H9 (cell line): ENCODE measurements around the gene RBM18. TPM values are rescaled to one million over a fixed set of nuclear protein-coding genes. Genes with fewer than 3 reads are reported as not detected.

Experiments used
- DNase-seq: peaks from one replicate; pipeline ENCODE4 v3.0.0-alpha.2; 2017
- H2AFZ ChIP-seq: one replicate; pipeline ENCODE4 v1.6.1; 2013; ENCODE audit warnings: mild to moderate bottlenecking, low read length, control low read depth, moderate library complexity
- H2AK5ac ChIP-seq: 2 replicates; pipeline ENCODE4 v1.6.1; 2013; ENCODE audit warnings: low read length, control low read depth, mixed read lengths; ENCODE audit not compliant: insufficient read length
- H2BK120ac ChIP-seq: one replicate; pipeline ENCODE4 v1.6.1; 2013; ENCODE audit warnings: low read depth, mild to moderate bottlenecking, low read length, control low read depth, inconsistent platforms; ENCODE audit not compliant: poor library complexity, severe bottlenecking
- H2BK12ac ChIP-seq: 2 replicates; pipeline ENCODE4 v1.6.1; 2013; ENCODE audit warnings: low read length, control low read depth, mixed read lengths, low read depth; ENCODE audit not compliant: insufficient read length
- H2BK15ac ChIP-seq: 2 replicates; pipeline ENCODE4 v1.6.1; 2013; ENCODE audit warnings: low read depth, low read length, control low read depth
- H2BK20ac ChIP-seq: one replicate; pipeline ENCODE4 v1.6.1; 2013; ENCODE audit warnings: low read depth, mild to moderate bottlenecking, low read length, control low read depth, inconsistent platforms; ENCODE audit not compliant: poor library complexity, severe bottlenecking
- H2BK5ac ChIP-seq: 2 replicates; pipeline ENCODE4 v1.6.1; 2013; ENCODE audit warnings: low read length, control low read depth, mixed read lengths; ENCODE audit not compliant: insufficient read length
- H3K14ac ChIP-seq: 2 replicates; pipeline ENCODE4 v1.6.1; 2013; ENCODE audit warnings: low read length, control low read depth; ENCODE audit not compliant: insufficient read depth
- H3K18ac ChIP-seq: 2 replicates; pipeline ENCODE4 v1.6.1; 2013; ENCODE audit warnings: low read depth, mild to moderate bottlenecking, mixed read lengths, low read length, control low read depth; ENCODE audit not compliant: insufficient read length
- H3K23ac ChIP-seq: 2 replicates; pipeline ENCODE4 v1.6.1; 2013; ENCODE audit warnings: low read length, control low read depth, mixed read lengths, low read depth; ENCODE audit not compliant: insufficient read length
- H3K23me2 ChIP-seq: 2 replicates; pipeline ENCODE4 v1.6.1; 2013; ENCODE audit warnings: low read depth, mild to moderate bottlenecking, mixed read lengths, low read length, control low read depth; ENCODE audit not compliant: insufficient read length, poor library complexity, severe bottlenecking
- H3K27ac ChIP-seq: 2 replicates; pipeline ENCODE4 v1.5.1; 2013; ENCODE audit warnings: low read length, control low read depth, mixed read lengths, low read depth; ENCODE audit not compliant: insufficient read length
- H3K27me3 ChIP-seq: 2 replicates; pipeline ENCODE4 v1.6.1; 2013; ENCODE audit warnings: low read length, control low read depth, inconsistent platforms; ENCODE audit not compliant: insufficient read depth
- H3K4ac ChIP-seq: 2 replicates; pipeline ENCODE4 v1.6.1; 2013; ENCODE audit warnings: low read depth, mild to moderate bottlenecking, control low read depth, inconsistent platforms, low read length, moderate library complexity
- H3K4me1 ChIP-seq: 2 replicates; pipeline ENCODE4 v1.6.1; 2013; ENCODE audit warnings: low read length, control low read depth, inconsistent platforms; ENCODE audit not compliant: insufficient read depth
- H3K4me2 ChIP-seq: 2 replicates; pipeline ENCODE4 v1.6.1; 2013; ENCODE audit warnings: low read length, control low read depth, mixed read lengths; ENCODE audit not compliant: insufficient read length, insufficient read depth
- H3K56ac ChIP-seq: 2 replicates; pipeline ENCODE4 v1.6.1; 2013; ENCODE audit warnings: low read depth, mild to moderate bottlenecking, mixed read lengths, low read length, control low read depth; ENCODE audit not compliant: insufficient read length
- H3K79me1 ChIP-seq: 2 replicates; pipeline ENCODE4 v1.6.1; 2013; ENCODE audit warnings: low read depth, mild to moderate bottlenecking, moderate library complexity, low read length, control low read depth, inconsistent platforms; ENCODE audit not compliant: insufficient read depth, poor library complexity, severe bottlenecking
- H3K79me2 ChIP-seq: 2 replicates; pipeline ENCODE4 v1.6.1; 2013; ENCODE audit warnings: low read length, control low read depth, inconsistent platforms; ENCODE audit not compliant: insufficient read depth
- H3K9ac ChIP-seq: 2 replicates; pipeline ENCODE4 v1.6.1; 2013; ENCODE audit warnings: low read length, control low read depth, mixed read lengths; ENCODE audit not compliant: insufficient read length; ENCODE audit errors: extremely low read depth
- H3K9me3 ChIP-seq: one replicate; pipeline ENCODE4 v1.6.1; 2013; ENCODE audit warnings: low read depth, low read length, inconsistent platforms; ENCODE audit not compliant: control insufficient read depth
- H3T11ph ChIP-seq: one replicate; pipeline ENCODE4 v1.6.1; 2013; ENCODE audit warnings: mild to moderate bottlenecking, low read length, control low read depth, inconsistent platforms
- H4K20me1 ChIP-seq: one replicate; pipeline ENCODE4 v1.6.1; 2013; ENCODE audit not compliant: control insufficient read depth, insufficient read length, insufficient read depth
- H4K5ac ChIP-seq: 2 replicates; pipeline ENCODE4 v1.6.1; 2013; ENCODE audit warnings: low read depth, mild to moderate bottlenecking, mixed read lengths, low read length, control low read depth; ENCODE audit not compliant: insufficient read length
- H4K8ac ChIP-seq: replicated peaks from 2 replicates; pipeline ENCODE4 v1.6.1; 2013; ENCODE audit warnings: low read length, control low read depth, mixed read lengths, low read depth; ENCODE audit not compliant: insufficient read length
- H4K91ac ChIP-seq: 2 replicates; pipeline ENCODE4 v1.6.1; 2013; ENCODE audit warnings: low read depth, mild to moderate bottlenecking, moderate library complexity, mixed read lengths, low read length, control low read depth; ENCODE audit not compliant: insufficient read length
- H3K27ac Mint-ChIP-seq, 3 experiments: 2 replicates in 2 of 3; 3 replicates in 1 of 3; pipeline ENCODE4 v1.8.0; 2020 to 2021; ENCODE audit warnings: mixed read lengths in 3 of 3, mild to moderate bottlenecking in 1 of 3, moderate library complexity in 1 of 3
- H3K27me3 Mint-ChIP-seq: 2 replicates; pipeline ENCODE4 v1.8.0; 2021; ENCODE audit warnings: low read depth, mild to moderate bottlenecking, moderate library complexity, mixed read lengths
- H3K36me3 Mint-ChIP-seq, 3 experiments: 2 replicates in 2 of 3; 3 replicates in 1 of 3; pipeline ENCODE4 v1.8.0; 2020 to 2021; ENCODE audit warnings: low read depth in 3 of 3, mixed read lengths in 3 of 3; ENCODE audit not compliant: insufficient read depth in 1 of 3
- H3K4me1 Mint-ChIP-seq, 2 experiments: 2 replicates each; pipeline ENCODE4 v1.8.0; 2020; ENCODE audit warnings: mixed read lengths in 2 of 2
- H3K4me3 Mint-ChIP-seq, 2 experiments: 2 replicates in 1 of 2; 3 replicates in 1 of 2; pipeline ENCODE4 v1.8.0; 2020 to 2021; ENCODE audit warnings: mild to moderate bottlenecking in 2 of 2, mixed read lengths in 2 of 2, moderate library complexity in 1 of 2
- H3K9me3 Mint-ChIP-seq, 2 experiments: 2 replicates in 1 of 2; 3 replicates in 1 of 2; pipeline ENCODE4 v1.8.0; 2020; ENCODE audit warnings: mild to moderate bottlenecking in 2 of 2, mixed read lengths in 2 of 2, moderate library complexity in 1 of 2
- CTCF ChIP-seq: fragments of 200-600 bp; sonication (generic); conservative IDR thresholded peaks from 3 replicates; pipeline ENCODE4 v1.8.0; 2021; ENCODE audit warnings: antibody characterized with exemption, mild to moderate bottlenecking
- WGBS: extraction: QIAGEN DNeasy Blood & Tissue Kit; methylation state at CpG from one replicate; pipeline ENCODE4 v1.1.7; 2013; ENCODE audit warnings: missing lambda C conversion rate, low lambda C conversion rate, mixed read lengths; ENCODE audit not compliant: insufficient read length; ENCODE audit errors: extremely low coverage; 5-methylcytosine and 5-hydroxymethylcytosine counted together
- total RNA-seq: library from RNA; stranded (reverse); gene quantifications from 2 replicates; pipeline ENCODE4 v1.2.1, GENCODE V29; 2021

The RBM18 gene
- total RNA-seq, 1 experiment from 2014 or later = 18.9 TPM

- Histone ChIP-seq H2AK5ac (no peak overlapping the region), H3K4me2 (peak overlapping the region; percentile 48), H3K18ac (no peak overlapping the region), H2BK5ac (no peak overlapping the region), H3K4me1 (peaks cover 4% of the 10 kb centered on the region; the same call in 1 of the 2 replicates), H2BK15ac (no peak overlapping the region), H4K20me1 (peaks cover 2% of the 10 kb centered on the region), H3K56ac (no peak overlapping the region), H2BK20ac (no peak overlapping the region), H3K27me3 (peaks cover 90% of the 10 kb centered on the region), H3K23me2 (peaks cover 19% of the 10 kb centered on the region), H3K23ac (no peak overlapping the region), H4K91ac (no peak overlapping the region), H3K79me2 (no peaks in the 10 kb centered on the region), H2BK12ac (no peak overlapping the region), H4K5ac (no peak overlapping the region), H3K9me3 (no peaks in the 10 kb centered on the region), H3K9ac (no peak overlapping the region), H3T11ph (no peak overlapping the region), H3K27ac (no peak overlapping the region), H2AFZ (no peak overlapping the region), H3K14ac (no peak overlapping the region), H3K79me1 (no peaks in the 10 kb centered on the region), H2BK120ac (no peak overlapping the region), H3K4ac (no peak overlapping the region), H4K8ac (no peak overlapping the region)
- Mint-ChIP-seq H3K4me3 (peak overlapping the region; percentile 55 to 82), H3K9me3 (peaks cover 5 to 9% of the 10 kb centered on the region in 2 experiments; a peak in 4 of 5 replicates), H3K36me3 (peaks cover 0 to 7% (median 0%) of the 10 kb centered on the region in 3 experiments; a peak in 2 of 7 replicates), H3K4me1 (peaks cover 37 to 57% of the 10 kb centered on the region in 2 experiments), H3K27ac (no peak overlapping the region), H3K27me3 (peaks cover 100% of the 10 kb centered on the region)
- WGBS = no CpG with 5 or more reads among the region's 59 CpGs
- peak; percentile 59 for DNase-seq
- no peak for TF ChIP-seq CTCF
Observed at GRCh38 chr9:122218935-122219855, 45.4 kb downstream of the RBM18 start.
